ENCODE data around the gene LRRC56.

- TF ChIP-seq EZH2 (IDR thresholded peaks at IDR 0.05; ENCODE audit: insufficient read depth, low read length) (no peak), CTCF (IDR thresholded peaks at IDR 0.05; ENCODE audit: insufficient read depth, low read depth, low read length) (no peak)
Measured at GRCh38 chr11:593347-593746, 56.0 kb downstream of the LRRC56 start.

Data from astrocyte (in vitro differentiated cells and primary cell).